ENCODE data around the gene STON2.
"Not testable (repeated sequence)": the region's sequence is repeated elsewhere in the genome, so short reads cannot be mapped to it uniquely, and the experiment has no call there.

The STON2 gene

GRCh38 chr14:81401420-81402122, 1.4 kb upstream of the STON2 start:
- no peak overlapping the region for H3K4me3 ChIP-seq (ENCODE audit: low read length)
- no peak for TF ChIP-seq ZNF274 (IDR thresholded peaks at IDR 0.05; ENCODE audit: low read depth, low read length)

- no peak for TF ChIP-seq ZNF274 (IDR thresholded peaks at IDR 0.05; ENCODE audit: low read depth, low read length)
- H3K4me3 ChIP-seq (ENCODE audit: low read length) = no peak overlapping the region
Observed at GRCh38 chr14:81400852-81401251, 728 bp upstream of the STON2 start.

- no peak for TF ChIP-seq ZNF274 (IDR thresholded peaks at IDR 0.05; ENCODE audit: low read depth, low read length)
Observed at GRCh38 chr14:81398196-81398891, 1.8 kb downstream of the STON2 start.

GRCh38 chr14:81396113-81396512, 4.0 kb downstream of the STON2 start:
- TF ChIP-seq ZNF274 (IDR thresholded peaks at IDR 0.05; ENCODE audit: low read depth, low read length) = no peak
- H3K4me3 ChIP-seq (ENCODE audit: low read length) = no peak overlapping the region

More at GRCh38 chr14:81398196-81398891, 1.8 kb downstream of the STON2 start:
- H3K4me3 ChIP-seq (ENCODE audit: low read length) = no peak overlapping the region

GRCh38 chr14:81394739-81395138, 5.4 kb downstream of the STON2 start:
- no peak overlapping the region for H3K4me3 ChIP-seq (ENCODE audit: low read length)
- TF ChIP-seq ZNF274 (IDR thresholded peaks at IDR 0.05; ENCODE audit: low read depth, low read length) = no peak

GRCh38 chr14:81392976-81393643, 7.0 kb downstream of the STON2 start:
- TF ChIP-seq ZNF274 (IDR thresholded peaks at IDR 0.05; ENCODE audit: low read depth, low read length) = no peak
- H3K4me3 ChIP-seq (ENCODE audit: low read length) = no peak overlapping the region

GRCh38 chr14:81392052-81392451, 8.1 kb downstream of the STON2 start:
- H3K4me3 ChIP-seq (ENCODE audit: low read length) = no peak overlapping the region
- TF ChIP-seq ZNF274 (IDR thresholded peaks at IDR 0.05; ENCODE audit: low read depth, low read length) = no peak

GRCh38 chr14:81390696-81391095, 9.4 kb downstream of the STON2 start:
- TF ChIP-seq ZNF274 (IDR thresholded peaks at IDR 0.05; ENCODE audit: low read depth, low read length) = no peak
- no peak overlapping the region for H3K4me3 ChIP-seq (ENCODE audit: low read length)

- TF ChIP-seq ZNF274 (IDR thresholded peaks at IDR 0.05; ENCODE audit: low read depth, low read length) = no peak
- H3K4me3 ChIP-seq (ENCODE audit: low read length) = no peak overlapping the region
Observed at GRCh38 chr14:81388336-81388735, 11.8 kb downstream of the STON2 start.

GRCh38 chr14:81386290-81386745, 13.8 kb downstream of the STON2 start:
- H3K4me3 ChIP-seq (ENCODE audit: low read length) = no peak overlapping the region
- no peak for TF ChIP-seq ZNF274 (IDR thresholded peaks at IDR 0.05; ENCODE audit: low read depth, low read length)

GRCh38 chr14:81385886-81386285, 14.2 kb downstream of the STON2 start:
- no peak overlapping the region for H3K4me3 ChIP-seq (ENCODE audit: low read length)
- TF ChIP-seq ZNF274 (IDR thresholded peaks at IDR 0.05; ENCODE audit: low read depth, low read length) = no peak

- H3K4me3 ChIP-seq (ENCODE audit: low read length) = no peak overlapping the region
- no peak for TF ChIP-seq ZNF274 (IDR thresholded peaks at IDR 0.05; ENCODE audit: low read depth, low read length)
Observed at GRCh38 chr14:81385419-81385818, 14.7 kb downstream of the STON2 start.

- no peak overlapping the region for H3K4me3 ChIP-seq (ENCODE audit: low read length)
- TF ChIP-seq ZNF274 (IDR thresholded peaks at IDR 0.05; ENCODE audit: low read depth, low read length) = no peak
Observed at GRCh38 chr14:81384900-81385299, 15.2 kb downstream of the STON2 start.

- no peak overlapping the region for H3K4me3 ChIP-seq (ENCODE audit: low read length)
- TF ChIP-seq ZNF274 (IDR thresholded peaks at IDR 0.05; ENCODE audit: low read depth, low read length) = no peak
Observed at GRCh38 chr14:81382517-81383225, 17.5 kb downstream of the STON2 start.

- not testable (repeated sequence) for H3K4me3 ChIP-seq (ENCODE audit: low read length)
Observed at GRCh38 chr14:81380009-81380408, 20.1 kb downstream of the STON2 start.
